ENCODE results near the gene PRICKLE2.

The PRICKLE2 gene

DNA sequence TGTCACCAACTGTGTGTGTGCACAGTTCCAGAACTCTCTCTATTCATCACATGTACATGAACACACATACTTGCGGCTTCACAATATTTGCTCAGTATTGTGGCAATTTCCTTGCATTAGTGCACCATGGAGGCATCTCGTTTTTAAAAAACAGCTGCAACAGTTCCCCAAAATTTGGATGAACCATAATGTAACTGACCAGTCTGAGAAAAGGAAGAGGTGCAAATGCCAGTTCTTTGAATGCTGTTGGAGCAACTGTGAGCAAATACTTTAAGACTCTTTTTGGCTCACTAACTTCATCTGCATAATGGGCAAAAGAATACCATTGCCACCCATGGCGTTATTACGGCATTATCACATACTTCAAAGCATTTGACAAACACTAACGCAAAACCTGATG, 163.6 kb downstream of the PRICKLE2 start:
- FAIRE-seq, result no peak

DNA sequence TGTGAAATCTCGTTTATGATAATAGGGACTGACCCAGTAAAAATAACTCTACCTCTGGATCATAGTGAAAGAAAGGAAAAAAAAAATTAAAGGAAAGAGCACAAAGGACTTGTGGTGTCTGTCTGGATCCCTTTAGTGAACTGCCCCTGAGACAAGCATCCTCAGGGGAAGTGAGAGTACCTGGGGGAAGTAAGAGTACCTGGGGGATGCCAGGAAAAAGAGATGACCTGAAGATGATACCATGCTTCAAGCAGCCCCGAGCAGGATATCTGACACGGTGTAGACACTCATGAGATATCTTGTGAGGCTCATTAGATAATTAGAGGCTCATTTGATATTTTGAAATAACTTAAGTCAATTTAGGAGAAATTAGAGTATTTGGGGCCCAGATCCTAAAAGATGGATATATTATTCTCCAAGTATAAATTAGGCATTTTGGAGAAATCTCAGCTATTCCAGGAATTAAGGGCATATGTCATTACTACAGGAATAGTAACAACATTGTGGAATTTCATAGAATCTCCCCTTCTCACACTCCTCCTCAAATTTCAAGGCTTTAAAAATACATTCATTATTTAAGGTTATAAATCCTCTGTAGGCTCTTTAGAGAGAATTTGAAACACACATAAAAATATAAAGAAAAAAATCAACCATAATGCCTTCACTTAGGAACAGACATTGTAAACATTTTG, 165.6 kb downstream of the PRICKLE2 start:
- DNase-seq (ENCODE audit: extremely low spot score, insufficient read length, low read depth) (no peak), FAIRE-seq (no peak)

More for the DNA sequence above, 163.6 kb downstream of the PRICKLE2 start:
- no peak for DNase-seq (ENCODE audit: extremely low spot score, insufficient read length, low read depth)

DNA sequence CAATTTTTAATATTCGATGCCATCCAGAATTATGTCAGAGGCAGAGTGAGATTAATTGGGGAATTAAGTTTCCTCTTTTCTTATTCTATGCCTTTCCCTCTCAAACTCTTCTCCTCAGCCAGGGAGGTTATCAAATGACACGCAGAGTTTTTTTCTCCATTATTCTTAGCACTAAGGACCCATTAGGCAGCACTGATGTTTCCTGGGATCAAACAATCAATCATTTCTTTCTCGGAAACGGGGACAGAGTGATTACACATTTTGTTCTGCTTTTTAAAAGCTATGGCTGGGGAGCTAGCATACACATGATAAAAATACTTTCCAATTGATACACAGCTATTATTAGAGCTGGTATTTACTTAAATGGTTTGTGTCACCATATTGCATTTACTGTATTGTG, 166.7 kb downstream of the PRICKLE2 start:
- FAIRE-seq (no peak), DNase-seq (ENCODE audit: extremely low spot score, insufficient read length, low read depth) (no peak)

DNA sequence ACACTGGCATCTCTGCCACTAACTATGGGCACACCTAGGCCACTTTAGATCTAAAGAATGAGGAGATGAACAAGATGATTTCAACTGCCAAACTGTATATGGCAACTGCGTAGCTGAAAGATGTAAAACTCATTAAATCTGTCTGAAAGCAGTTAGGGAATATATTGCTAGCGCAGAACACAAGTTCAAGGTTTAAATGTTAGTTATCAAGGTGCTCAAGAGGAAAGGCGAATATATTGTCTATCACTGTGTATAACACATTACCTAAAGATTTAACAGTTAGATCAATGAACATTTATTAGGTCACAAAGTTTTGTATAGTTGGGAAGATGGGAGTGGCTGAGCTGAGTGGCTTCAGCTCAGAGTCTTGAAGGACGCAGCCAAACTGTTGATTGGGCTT, 168.0 kb downstream of the PRICKLE2 start:
- FAIRE-seq, result no peak
- DNase-seq (ENCODE audit: extremely low spot score, insufficient read length, low read depth), result no peak

DNA sequence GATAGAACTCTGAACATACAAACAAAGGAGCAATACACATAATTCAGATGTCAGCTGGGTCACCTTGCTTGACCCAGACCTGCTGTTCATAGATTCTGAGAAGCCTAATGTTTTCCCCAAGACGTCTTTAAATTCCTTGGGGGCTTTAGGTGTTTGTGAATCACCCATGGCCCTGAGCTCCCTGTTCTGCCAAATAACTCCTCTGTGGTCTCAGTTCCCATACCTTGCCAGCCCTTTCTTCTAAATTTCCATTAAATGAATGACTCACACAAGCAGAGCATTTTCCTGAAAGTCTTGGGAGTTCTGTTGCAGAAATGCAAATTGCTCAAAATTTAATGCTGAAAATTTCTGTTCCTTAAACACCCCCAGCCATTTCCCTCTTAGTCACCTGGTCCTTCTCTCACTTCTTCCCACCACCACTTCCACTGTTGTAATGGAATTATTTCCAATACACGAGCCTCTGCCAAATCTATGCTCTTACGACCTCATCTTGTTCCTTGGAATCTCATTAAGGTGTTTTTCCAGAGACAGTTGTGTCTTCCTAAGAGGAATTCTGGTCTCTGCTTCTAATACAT, 168.6 kb downstream of the PRICKLE2 start:
- no peak for FAIRE-seq
- DNase-seq (ENCODE audit: extremely low spot score, insufficient read length, low read depth), result no peak

DNA sequence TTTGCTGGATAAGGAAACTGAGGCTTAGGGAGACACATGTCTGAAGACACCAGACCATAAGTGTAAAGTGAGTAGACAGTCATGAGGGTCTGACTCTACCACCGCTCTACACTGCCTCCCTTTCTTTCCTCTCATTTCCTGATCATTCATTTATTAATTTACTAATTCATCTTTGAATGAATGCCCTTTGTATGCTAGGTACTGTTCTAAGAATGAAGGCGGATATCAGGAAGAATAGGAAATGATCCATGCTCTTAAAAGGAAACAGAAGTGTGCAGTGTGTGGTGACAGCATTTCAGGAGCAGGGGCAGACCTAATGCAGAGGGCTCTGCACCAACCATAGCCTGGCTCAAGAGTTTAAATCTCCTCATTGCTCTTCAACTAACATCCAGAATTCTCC, 170.2 kb downstream of the PRICKLE2 start:
- FAIRE-seq, result no peak

DNA sequence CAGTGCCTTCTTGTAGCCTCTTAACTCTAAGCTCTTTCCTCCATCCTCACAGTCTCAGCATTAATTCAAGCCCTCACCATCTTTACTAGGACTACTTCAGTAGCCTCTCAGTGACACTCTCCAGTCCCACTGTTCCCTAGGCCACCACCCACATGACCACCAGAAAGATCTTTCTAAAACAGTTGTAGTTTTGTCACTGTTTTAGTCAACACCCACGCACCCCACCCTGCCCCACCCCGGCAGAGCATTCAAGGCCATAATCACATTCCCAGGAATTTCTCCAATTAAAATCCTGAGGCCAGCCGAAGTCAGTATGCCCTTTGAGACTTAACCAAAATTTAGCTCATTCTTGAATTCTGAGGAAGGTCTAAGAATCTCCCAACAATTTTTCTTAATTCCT, 170.8 kb downstream of the PRICKLE2 start:
- DNase-seq (ENCODE audit: extremely low spot score, insufficient read length, low read depth) (no peak), FAIRE-seq (no peak)

More for the DNA sequence above, 170.2 kb downstream of the PRICKLE2 start:
- no peak for DNase-seq (ENCODE audit: extremely low spot score, insufficient read length, low read depth)

DNA sequence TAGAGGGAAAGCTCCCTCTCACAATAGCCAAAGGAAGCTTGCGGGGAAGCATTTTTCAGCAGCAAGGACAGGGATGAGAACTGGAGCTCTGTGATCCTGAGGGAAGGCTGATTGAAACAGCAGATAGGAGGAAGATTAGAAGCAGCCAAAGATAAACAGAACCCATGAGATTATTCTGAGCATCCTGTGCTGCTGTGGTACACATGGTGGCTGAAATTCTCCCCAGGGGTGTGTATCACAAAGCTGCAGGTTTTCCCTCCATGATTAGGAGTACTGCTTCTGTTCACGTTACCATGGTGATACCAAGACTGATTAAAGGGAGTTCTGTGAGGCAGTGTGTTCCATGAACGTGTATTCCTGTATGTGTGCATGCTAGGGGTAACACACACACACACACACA, 171.7 kb downstream of the PRICKLE2 start:
- FAIRE-seq (no peak), DNase-seq (ENCODE audit: extremely low spot score, insufficient read length, low read depth) (no peak)

DNA sequence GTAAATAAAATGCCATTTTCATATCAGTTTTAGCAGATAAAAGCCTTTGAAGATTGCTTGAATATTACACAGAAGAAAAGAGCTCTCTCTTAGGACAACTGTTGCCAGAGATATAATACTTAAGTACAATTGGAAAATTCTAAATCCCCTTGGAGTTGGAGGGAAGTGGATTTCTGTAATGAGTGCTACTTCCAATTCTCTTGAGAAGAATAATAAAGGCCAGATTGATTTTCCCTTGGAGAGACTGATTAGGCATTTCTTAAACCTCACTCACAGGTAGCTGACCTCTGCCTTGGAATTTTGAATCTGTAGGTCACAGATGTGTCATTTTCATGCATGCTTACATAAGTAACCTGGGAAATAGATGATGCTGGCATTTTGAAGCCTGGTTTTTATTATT, 172.1 kb downstream of the PRICKLE2 start:
- FAIRE-seq (no peak), DNase-seq (ENCODE audit: extremely low spot score, insufficient read length, low read depth) (no peak)

DNA sequence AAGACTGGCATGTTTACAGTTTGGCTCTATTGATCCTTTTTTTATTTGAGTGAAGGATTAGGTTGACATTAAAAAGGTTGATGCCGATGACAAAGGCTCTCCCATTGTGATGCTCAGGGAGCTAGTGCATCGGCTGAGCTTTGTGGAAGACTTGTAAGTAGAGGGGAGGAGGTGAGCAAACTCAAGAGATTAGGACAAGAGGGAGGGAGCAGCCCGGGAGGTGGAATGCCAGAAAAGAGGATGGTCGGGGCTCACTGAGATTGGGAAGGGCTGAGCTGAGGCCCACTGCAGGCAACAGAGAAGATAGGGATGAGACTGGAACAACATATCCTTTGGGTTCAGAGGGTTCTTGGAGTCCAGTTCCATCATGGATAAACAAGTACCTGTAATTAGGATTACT, 175.4 kb downstream of the PRICKLE2 start:
- FAIRE-seq, result no peak
- DNase-seq (ENCODE audit: extremely low spot score, insufficient read length, low read depth), result no peak

DNA sequence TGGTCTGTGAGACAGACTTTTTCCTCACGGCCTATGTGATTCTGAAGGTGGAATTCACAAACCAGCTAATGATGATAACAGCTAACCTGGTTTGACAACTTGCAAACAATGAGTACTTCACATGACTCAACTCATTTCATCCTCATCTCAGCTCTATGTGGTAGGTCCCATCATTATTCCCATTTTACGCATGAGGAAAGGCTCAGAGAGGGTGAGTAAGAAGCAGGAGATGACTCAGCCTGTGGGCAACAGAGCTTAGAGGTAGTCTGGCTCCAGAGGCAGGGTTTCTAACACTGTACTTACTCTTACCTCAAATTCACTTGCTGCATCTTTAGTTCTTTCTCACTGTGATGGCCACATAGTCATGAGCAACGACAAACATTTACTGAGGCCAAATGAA, 176.1 kb downstream of the PRICKLE2 start:
- FAIRE-seq, result no peak
- no peak for DNase-seq (ENCODE audit: extremely low spot score, insufficient read length, low read depth)

DNA sequence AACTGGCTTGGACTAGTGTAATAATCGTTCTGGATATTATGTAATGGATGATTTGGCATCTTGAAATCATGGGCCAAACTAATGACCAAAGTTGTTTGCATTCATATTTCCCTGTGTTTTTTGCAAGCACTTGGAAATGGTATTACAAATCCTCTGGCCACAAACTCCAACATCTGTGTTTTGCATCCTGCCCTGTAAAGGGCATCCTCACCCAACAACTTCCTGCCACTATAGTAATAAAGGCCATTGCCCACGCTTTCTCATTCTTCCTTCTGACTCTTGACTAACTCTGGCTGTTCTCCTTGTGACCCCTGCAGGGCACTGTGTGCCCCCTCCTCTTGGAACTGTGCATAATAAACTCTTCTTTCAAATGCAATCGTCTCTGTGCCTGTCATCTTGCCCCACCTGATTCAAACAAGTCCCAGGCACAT, 176.6 kb downstream of the PRICKLE2 start:
- no peak for FAIRE-seq

DNA sequence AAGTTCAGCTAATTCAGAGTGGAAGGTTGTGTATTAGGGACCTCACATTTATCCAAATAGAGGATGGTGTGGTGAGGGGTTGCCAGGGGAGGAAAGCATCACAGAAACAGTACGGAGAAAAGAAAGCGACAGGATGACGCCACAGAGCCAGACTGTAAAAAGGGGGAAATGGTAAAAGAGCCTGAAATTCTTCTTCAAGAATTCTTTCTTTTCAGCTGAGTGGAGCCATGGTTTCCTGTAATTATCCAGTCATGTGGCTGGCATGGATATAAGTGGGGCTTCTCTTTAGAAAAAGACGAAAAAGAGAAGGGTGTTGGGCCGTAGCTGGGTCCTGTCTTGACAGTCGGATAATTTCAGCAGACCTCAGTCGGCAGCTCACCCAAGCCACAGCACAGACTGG, 177.5 kb downstream of the PRICKLE2 start:
- FAIRE-seq (no peak), DNase-seq (ENCODE audit: extremely low spot score, insufficient read length, low read depth) (no peak)

More for the DNA sequence above, 176.6 kb downstream of the PRICKLE2 start:
- no peak for DNase-seq (ENCODE audit: extremely low spot score, insufficient read length, low read depth)

DNA sequence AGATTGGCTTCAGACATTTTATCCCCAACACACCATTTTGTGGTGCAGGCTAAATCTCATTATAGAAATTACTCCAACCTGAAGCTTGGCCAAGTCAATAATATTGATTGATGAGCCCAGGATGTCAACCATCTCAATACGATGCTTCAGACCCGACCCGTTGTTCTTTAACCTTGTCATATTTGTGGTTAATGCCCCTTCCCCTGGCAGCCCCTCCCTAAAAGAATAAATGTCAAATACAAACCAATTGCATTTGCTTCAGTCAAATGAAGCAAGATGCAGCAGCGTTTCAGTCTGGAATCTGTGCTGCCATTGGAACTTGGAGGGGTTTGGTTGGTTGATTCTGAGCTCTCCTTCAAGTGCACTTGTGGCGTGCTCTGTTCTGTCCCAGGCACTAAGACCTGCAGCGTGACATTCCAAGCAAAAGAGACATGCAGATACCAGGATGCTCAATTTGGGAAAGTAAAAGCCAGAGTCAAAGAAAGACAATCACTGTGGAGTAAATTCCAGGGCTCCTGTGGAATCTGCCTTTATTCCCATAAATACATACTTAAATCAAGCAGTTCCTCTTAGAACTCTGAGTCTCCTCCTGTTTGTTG, 178.2 kb downstream of the PRICKLE2 start:
- no peak for DNase-seq (ENCODE audit: extremely low spot score, insufficient read length, low read depth)
- no peak for FAIRE-seq

DNA sequence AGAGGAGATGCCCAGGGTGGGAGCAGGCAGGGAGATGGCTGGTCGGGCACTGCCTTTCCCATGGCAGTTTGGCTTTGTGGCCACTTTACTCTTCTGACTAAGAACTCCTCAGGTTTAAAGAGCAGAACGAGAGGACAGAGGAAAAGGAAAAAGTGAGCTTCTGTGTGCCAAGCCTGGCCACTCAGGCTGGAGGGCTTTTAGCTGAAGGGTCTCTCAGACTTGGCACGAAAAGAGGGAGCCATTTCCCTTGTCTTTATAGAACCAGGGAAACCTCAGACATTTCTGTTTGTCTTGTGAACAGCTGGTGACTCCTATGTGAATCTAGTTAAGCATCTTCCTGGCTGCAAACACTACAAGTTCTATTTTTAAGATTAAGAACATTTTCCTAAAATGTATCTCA, 178.7 kb downstream of the PRICKLE2 start:
- DNase-seq (ENCODE audit: extremely low spot score, insufficient read length, low read depth), result no peak
- FAIRE-seq, result no peak

DNA sequence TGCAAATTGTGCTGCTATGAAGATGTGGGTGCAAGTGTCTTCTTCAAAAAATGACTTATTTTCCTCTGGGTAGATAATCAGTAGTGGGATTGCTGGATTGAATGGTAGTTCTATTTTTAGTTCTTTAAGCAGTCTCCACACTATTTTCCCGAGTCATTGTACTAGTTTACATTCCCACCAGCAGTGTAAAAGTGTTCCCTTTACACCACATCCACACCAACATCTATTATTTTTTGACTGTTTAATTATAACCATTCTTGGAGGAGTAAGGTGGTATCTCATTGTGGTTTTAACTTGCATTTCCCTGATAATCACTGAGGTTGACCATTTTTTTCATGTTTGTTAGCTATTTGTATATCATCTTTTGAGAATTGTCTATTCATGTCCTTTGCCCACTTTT, 182.3 kb downstream of the PRICKLE2 start:
- FAIRE-seq, result no peak
- DNase-seq (ENCODE audit: extremely low spot score, insufficient read length, low read depth), result no peak

Data from GM18507 (cell line).